Breast epithelium (tissue), 3 donors: Measurements from ENCODE around the gene ZNF48.

Source experiments
- CTCF ChIP-seq, 3 donors: fragments of 450-650 bp; IDR thresholded peaks; one replicate each; pipeline ENCODE4 v1.5.1; 2016 to 2017; ENCODE audit warnings: antibody characterized with exemption in 3 of 3, mild to moderate bottlenecking in 3 of 3, moderate library complexity in 3 of 3
- POLR2A ChIP-seq: fragments of 450-650 bp; IDR thresholded peaks from one replicate; pipeline ENCODE4 v1.6.1; 2016; ENCODE audit warnings: antibody characterized with exemption, mild to moderate bottlenecking, moderate library complexity

GRCh38 chr16:30399435-30400186 is 4.4 kb downstream of the ZNF48 start:
- no peak for TF ChIP-seq CTCF (IDR thresholded peaks at IDR 0.05)
- no peak for TF ChIP-seq POLR2A
